Measurements from ENCODE around the gene DAB2IP. TPM values are rescaled to one million over a fixed set of nuclear protein-coding genes. Genes with fewer than 3 reads are reported as not detected.
A peak's percentile ranks its signal among the peaks of the same experiment; 100 is the strongest.

The DAB2IP gene
- total and polyA plus RNA-seq, 2 of the 4 experiments (the other 2 are of a cell fraction), result 5.6 to 17.2 TPM

GRCh38 chr9:121721770-121722169, 70.3 kb downstream of the DAB2IP start:
- no peaks in the 10 kb centered on the region for H3K27me3 ChIP-seq (ENCODE audit: control insufficient read depth, insufficient read depth, low read length)
- H3K18ac ChIP-seq (ENCODE audit: low read depth, low read length), result peak overlapping the region; percentile 45
- no peak overlapping the region for H3K56ac ChIP-seq (ENCODE audit: extremely low read depth, insufficient read depth, low read length)
- no peak overlapping the region for H2BK20ac ChIP-seq (ENCODE audit: low read depth, low read length)
- peak overlapping the region; percentile 58 for H2AK9ac ChIP-seq (replicated peaks; ENCODE audit: low read depth, low read length, poor library complexity)
- no peak overlapping the region for H2BK15ac ChIP-seq (ENCODE audit: low read depth, low read length)
- ATAC-seq (ENCODE audit: low read depth), result peak; percentile 57
- H2AK5ac ChIP-seq (ENCODE audit: low read depth, low read length), result 0 out of 2 replicates have a peak overlapping the region, but pooled peaks have one; percentile 7
- peak overlapping the region; percentile 78 for H3K27ac ChIP-seq (ENCODE audit: insufficient read depth, low read length)
- H2AFZ ChIP-seq (replicated peaks; ENCODE audit: low read length, poor library complexity), result peak overlapping the region; percentile 55
- peak overlapping the region; percentile 41 for H4K5ac ChIP-seq (ENCODE audit: low read depth, low read length)
- peaks cover 57% of the 10 kb centered on the region for H3K4me1 ChIP-seq (ENCODE audit: control insufficient read depth, insufficient read depth, low read length)
- H4K91ac ChIP-seq (ENCODE audit: insufficient read depth, low read depth, low read length), result peak overlapping the region; percentile 17; the same call in 1 of the 2 replicates
- H3K4me3 ChIP-seq (ENCODE audit: insufficient read depth, low read depth, low read length), result no peak overlapping the region
- no peaks in the 10 kb centered on the region for H3K36me3 ChIP-seq (ENCODE audit: control insufficient read depth, insufficient read depth, low read length)
- WGBS, 2 experiments (ENCODE audit: extremely low coverage in 2 of 2, insufficient read length in 1 of 2), result 66% methylated on average over 3 of the region's 7 CpGs; no CpG with 5 or more reads in 1 of the 2 experiments
- no peak overlapping the region for H3K23ac ChIP-seq (ENCODE audit: low read depth, low read length)
- H2BK5ac ChIP-seq (ENCODE audit: low read depth, low read length, poor library complexity, severe bottlenecking), result peak overlapping the region; percentile 29
- POLR2A ChIA-PET (ENCODE audit: unreplicated experiment), result no interaction called here
- H4K8ac ChIP-seq (ENCODE audit: low read depth in 2 of 2, low read length in 2 of 2), result peak overlapping the region in 1 of 2 experiments; percentile 51; a peak in 3 of 4 replicates
- H3K4me2 ChIP-seq (ENCODE audit: low read depth, low read length), result peak overlapping the region; percentile 21; the same call in 1 of the 2 replicates
- H3K9me1 ChIP-seq (ENCODE audit: insufficient read depth, low read length), result peaks cover 47% of the 10 kb centered on the region
- CTCF ChIA-PET, result interaction anchor here (1.5 to 1.6 kb wide), 2 partner anchors 13 to 263 kb away, joined by 3 read pairs; no protein-coding TSS in a partner anchor
- no TSS peak for BruUV-seq (replicated peaks)
- in situ Hi-C loops (cut with MboI; ENCODE audit: low sequenced_read_pairs) (no loop called here), intact Hi-C loops (cut with micrococcal nuclease) (no loop called here), dilution Hi-C loops (cut with HindIII; ENCODE audit: low sequenced_read_pairs, unreplicated experiment) (no loop called here)
- TF ChIP-seq CEBPB (IDR thresholded peaks at IDR 0.05; ENCODE audit: low read depth, low read length), result no peak
- H3K79me1 ChIP-seq (ENCODE audit: low read depth in 1 of 2, low read length in 2 of 2), result peaks cover 36 to 95% of the 10 kb centered on the region in 2 experiments
- peak overlapping the region; percentile 48; the same call in 1 of the 2 replicates for H2BK120ac ChIP-seq (ENCODE audit: low read depth, low read length)
- peaks cover 32% of the 10 kb centered on the region for H4K20me1 ChIP-seq (ENCODE audit: insufficient read depth, low read length)
- peak; percentile 54 for DNase-seq
- peak overlapping the region; percentile 2; the same call in 1 of the 2 replicates for H3K14ac ChIP-seq (replicated peaks; ENCODE audit: low read depth, low read length)
- no peaks in the 10 kb centered on the region for H3K9me3 ChIP-seq (ENCODE audit: control insufficient read depth, insufficient read depth, low read length)
- H3K4ac ChIP-seq (ENCODE audit: low read depth, low read length), result peak overlapping the region; percentile 55; the same call in 1 of the 2 replicates
- H3K9ac ChIP-seq (ENCODE audit: low read depth, low read length), result no peak overlapping the region
